Cardiac septum (tissue), 1 donor: ENCODE data around the gene CYP2D6. TPM values are rescaled to one million over a fixed set of nuclear protein-coding genes. Genes with fewer than 3 reads are reported as not detected.
"Not testable (repeated sequence)": the region's sequence is repeated elsewhere in the genome, so short reads cannot be mapped to it uniquely, and the experiment has no call there.

Source experiments
- DNase-seq: peaks from one replicate; pipeline ENCODE4 v3.0.0-alpha.2; 2020; ENCODE audit warnings: low spot score
- intact Hi-C: fragments of 100-400 bp; cut with DNase I; formaldehyde crosslinking; loops from one replicate; pipeline ENCODE4 v1.14.0; 2022
- total RNA-seq: library from RNA; stranded (reverse); fragmentation: NEBNext Ultra II Directional; extraction: Animal tissue kit (Norgen Biotek cat#: 25700); gene quantifications from one replicate; pipeline ENCODE4 v1.2.1, GENCODE V29; 2021
- donor health status: DM: no; HTN: no; CAD: no.

Gene CYP2D6
- total RNA-seq, 1 donor from 2014 or later, result 0.35 TPM

DNA sequence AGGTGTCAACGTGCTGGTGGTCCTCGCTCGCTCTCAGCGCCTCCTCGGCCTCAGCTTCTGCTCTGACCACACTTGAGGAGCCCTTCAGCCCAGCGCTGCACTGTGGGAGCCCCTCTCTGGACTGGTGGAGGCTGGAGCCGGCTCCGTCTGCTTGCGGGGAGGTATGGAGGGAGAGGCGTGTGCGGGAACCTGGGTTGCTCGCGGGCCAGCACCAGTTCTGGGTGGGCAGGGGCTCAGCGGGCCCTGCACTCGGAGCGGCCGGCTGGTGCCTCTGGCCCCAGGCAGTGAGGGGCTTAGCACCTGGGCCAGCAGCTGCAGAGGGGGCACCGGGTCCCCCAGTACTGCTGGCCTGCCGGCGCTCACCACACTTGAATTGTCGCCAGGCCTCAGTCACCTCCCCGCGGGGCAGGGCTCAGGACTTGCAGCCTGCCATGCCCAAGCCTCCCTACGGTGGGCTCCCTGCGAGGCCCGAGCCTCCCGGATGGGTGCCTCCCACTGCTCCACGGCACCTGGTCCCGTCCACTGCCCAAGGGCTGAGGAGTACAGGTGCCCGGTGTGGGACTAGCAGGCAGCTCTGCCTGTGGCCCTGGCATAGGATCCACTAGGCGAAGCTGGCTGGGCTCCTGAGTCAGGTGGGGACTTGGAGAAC is 7.6 kb upstream of the CYP2D6 start:
- no peak for DNase-seq
- intact Hi-C loops, result no loop called here

DNA sequence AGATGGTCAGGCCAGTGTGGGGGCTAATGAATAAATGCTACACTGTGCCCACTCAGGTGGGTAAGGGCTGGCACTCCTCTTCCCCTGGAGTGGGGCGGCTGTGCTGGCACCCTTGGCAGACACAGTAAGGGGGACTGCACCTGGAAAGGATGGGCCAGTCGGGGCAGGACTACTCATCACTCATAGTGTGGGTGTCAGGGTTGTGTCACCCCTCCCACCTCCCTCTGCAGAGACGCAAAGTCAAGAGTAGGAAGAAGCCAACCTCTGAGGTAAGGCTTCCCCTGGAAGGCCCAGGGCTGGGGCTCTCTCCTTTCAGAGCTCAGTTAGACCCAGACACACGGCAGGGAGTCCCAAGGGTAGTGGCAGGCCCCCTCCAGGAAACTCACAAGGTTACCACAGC is 5.1 kb upstream of the CYP2D6 start:
- DNase-seq, intact Hi-C loops: not testable (repeated sequence)

DNA sequence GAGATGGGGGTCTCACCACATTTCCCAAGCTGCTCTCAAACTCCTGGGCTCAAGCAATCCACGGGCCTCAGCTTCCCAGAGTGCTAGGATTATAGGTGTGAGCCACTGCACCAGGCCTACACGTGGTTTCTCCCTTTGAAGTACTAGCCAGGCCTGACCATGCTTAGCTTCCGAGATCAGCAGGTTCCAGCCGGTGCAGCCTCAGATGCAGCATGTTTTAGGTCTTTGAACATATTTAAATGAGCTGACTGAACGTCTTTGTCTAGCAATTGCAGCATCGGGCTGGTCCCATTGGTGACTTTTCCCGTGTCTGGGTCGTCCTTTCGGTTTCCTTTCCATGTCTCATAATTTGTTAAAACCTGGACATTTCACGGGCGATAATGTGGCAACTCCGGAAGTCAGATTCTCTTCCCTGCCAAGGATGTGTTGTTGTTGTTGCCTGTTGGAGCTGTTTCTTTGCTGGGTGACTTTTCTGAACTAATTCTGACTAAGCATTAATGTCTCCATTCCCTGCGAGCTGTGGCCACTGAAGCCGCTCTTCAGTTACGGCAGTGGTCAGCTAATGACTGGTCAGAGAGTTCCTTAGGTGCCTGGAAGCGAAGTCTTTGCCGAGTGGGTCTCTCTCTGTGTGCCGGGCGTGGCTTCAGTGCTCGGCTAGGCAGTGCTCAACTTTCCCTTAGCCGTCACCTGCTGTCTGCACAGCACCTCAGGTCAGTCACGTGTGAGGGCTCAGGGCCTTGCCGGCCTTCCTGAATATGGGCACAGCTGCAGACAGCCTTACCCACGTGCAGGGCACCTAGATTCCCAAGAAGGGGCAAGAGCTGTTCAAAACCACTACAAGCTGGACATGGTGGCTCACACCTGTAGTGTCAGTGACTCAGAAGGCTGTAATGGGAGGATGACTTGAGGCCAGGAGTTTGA is 3.8 kb upstream of the CYP2D6 start:
- DNase-seq, result no peak
- intact Hi-C loops, result no loop called here

DNA sequence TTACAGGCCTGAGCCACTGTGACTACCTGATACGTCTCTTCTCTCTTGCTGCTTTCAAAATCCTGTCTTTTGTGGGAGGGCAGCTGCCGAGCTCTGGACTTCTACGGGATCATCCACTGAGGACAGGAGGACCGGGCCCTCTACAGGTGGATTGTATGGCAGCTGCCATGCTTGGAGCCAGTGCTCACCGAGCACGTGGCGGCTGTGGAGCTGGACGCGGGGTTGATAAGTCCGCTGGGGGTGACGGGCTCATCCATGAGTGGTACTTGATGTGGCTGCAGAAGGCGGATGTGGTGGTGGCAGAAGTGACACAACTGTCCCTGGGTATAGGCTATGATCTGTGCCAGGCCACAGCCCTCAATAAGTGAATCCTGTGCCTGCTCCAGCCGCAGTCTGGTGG is 1.8 kb upstream of the CYP2D6 start:
- DNase-seq, result no peak
- intact Hi-C loops, result no loop called here

DNA sequence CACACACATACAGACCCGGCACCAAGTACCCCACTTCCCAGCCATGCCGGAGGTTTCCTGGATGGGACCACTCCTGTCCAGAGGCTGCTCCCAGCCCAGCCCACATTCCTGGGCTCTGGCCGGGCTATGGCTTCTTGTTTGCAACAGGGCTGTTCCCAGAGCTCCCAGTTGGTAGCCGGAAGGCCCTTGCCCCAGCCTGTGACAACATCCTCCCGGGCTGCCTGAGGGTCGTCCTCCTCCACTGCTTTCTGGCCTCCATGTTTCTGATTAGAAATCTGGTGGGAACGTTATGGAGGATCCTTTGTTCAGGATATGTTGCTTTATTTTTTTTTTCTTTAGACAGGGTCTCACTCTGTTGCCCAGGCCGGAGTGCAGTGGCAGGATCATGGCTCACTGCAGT is 952 bp upstream of the CYP2D6 start:
- DNase-seq, result peak; percentile 72
- intact Hi-C loops, result no loop called here

DNA sequence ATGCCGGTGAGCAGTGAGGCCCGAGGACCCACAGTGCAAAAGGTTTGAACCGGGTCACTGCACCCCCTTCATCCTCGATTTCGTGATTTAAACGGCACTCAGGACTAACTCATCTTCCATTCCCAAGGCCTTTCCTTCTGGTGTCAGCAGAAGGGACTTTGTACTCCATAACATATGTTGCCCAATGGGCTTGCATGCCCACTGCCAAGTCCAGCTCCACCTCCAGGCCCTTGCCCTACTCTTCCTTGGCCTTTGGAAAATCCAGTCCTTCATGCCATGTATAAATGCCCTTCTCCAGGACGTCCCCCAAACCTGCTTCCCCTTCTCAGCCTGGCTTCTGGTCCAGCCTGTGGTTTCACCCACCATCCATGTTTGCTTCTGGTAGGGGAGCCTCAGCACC is 428 bp downstream of the CYP2D6 start:
- intact Hi-C loops, DNase-seq: not testable (repeated sequence)

DNA sequence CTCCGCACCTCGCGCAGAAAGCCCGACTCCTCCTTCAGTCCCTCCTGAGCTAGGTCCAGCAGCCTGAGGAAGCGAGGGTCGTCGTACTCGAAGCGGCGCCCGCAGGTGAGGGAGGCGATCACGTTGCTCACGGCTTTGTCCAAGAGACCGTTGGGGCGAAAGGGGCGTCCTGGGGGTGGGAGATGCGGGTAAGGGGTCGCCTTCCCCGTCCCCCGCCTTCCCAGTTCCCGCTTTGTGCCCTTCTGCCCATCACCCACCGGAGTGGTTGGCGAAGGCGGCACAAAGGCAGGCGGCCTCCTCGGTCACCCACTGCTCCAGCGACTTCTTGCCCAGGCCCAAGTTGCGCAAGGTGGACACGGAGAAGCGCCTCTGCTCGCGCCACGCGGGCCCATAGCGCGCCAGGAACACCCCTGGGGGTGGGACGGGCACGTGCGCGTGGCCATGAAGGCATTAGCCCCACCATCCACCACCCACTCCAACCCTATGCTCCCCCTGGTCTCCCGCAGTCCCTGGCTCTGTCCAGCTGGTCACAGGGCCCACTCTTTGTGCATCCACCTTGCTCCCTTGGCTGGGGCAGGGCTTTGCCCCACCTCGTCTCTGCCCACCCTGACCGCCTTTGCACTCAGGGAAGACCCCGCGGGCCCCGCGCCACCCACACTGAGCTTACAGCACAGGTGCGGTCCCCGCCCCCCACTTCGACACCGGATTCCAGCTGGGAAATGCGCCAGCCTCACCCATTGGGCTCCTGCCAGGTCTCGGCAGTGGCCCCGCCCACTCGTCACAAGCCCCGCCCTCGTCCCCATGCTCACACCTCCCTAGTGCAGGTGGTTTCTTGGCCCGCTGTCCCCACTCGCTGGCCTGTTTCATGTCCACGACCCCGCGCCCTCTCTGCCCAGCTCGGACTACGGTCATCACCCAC is 1.6 kb downstream of the CYP2D6 start:
- intact Hi-C loops, result not testable (repeated sequence)

DNA sequence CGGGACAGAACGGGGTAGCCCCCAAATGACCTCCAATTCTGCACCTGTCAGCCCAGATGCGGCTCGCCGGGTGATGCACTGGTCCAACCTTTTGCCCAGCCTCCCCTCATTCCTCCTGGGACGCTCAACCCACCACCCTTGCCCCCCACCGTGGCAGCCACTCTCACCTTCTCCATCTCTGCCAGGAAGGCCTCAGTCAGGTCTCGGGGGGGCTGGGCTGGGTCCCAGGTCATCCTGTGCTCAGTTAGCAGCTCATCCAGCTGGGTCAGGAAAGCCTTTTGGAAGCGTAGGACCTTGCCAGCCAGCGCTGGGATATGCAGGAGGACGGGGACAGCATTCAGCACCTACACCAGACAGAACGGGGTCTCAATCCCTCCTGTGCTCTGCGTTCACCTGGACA is 2.6 kb downstream of the CYP2D6 start:
- intact Hi-C loops, DNase-seq: not testable (repeated sequence)

More for the DNA sequence above, 1.6 kb downstream of the CYP2D6 start:
- DNase-seq, result not testable (repeated sequence)

DNA sequence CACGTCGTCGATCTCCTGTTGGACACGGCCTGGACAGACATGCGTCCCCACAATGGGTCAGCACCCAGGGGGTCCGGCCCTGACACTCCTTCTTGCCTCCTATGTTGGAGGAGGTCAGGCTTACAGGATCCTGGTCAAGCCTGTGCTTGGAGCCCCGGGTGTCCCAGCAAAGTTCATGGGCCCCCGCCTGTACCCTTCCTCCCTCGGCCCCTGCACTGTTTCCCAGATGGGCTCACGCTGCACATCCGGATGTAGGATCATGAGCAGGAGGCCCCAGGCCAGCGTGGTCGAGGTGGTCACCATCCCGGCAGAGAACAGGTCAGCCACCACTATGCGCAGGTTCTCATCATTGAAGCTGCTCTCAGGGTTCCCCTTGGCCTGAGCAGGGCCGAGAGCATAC is 3.0 kb downstream of the CYP2D6 start:
- no peak for DNase-seq
- intact Hi-C loops, result no loop called here

DNA sequence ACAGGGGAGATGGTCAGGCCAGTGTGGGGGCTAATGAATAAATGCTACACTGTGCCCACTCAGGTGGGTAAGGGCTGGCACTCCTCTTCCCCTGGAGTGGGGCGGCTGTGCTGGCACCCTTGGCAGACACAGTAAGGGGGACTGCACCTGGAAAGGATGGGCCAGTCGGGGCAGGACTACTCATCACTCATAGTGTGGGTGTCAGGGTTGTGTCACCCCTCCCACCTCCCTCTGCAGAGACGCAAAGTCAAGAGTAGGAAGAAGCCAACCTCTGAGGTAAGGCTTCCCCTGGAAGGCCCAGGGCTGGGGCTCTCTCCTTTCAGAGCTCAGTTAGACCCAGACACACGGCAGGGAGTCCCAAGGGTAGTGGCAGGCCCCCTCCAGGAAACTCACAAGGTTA is 7.1 kb downstream of the CYP2D6 start:
- intact Hi-C loops, DNase-seq: not testable (repeated sequence)

DNA sequence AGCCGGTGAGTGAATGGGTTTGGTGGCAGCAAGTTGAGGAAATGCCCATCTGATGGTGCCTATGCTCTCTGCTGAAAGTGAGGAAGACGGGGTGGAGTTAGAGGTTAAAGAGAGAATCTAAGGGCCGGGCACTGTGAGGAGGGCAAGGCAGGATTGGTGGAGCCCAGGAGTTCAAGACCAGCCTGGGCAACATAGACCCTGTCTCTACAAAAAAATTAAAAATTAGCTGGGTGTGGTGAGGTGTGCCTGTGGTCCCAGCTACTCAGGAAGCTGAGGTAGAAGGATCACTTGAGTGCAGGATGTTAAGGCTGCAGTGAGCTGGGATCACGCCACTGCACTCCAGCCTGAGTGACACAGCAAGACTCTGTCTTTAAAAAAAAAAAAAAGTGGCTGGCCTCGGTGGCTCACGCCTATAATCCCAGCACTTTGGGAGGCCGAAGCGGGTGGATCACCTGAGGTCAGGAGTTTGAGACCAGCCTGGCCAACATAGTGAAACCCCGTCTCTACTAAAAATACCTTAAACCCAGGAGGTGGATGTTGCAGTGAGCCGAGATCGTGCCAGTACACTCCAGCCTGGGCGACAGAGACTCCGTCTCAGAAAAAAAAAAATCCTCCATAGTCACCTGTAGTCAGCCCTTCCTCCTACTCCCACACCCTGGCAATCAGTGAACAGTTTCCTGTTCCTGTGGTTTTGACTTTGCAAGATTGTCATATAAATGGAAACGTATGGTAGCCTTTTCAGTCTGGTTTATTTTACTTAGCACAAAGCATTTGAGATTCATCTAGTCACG is 10.2 kb downstream of the CYP2D6 start:
- intact Hi-C loops, DNase-seq: not testable (repeated sequence)

DNA sequence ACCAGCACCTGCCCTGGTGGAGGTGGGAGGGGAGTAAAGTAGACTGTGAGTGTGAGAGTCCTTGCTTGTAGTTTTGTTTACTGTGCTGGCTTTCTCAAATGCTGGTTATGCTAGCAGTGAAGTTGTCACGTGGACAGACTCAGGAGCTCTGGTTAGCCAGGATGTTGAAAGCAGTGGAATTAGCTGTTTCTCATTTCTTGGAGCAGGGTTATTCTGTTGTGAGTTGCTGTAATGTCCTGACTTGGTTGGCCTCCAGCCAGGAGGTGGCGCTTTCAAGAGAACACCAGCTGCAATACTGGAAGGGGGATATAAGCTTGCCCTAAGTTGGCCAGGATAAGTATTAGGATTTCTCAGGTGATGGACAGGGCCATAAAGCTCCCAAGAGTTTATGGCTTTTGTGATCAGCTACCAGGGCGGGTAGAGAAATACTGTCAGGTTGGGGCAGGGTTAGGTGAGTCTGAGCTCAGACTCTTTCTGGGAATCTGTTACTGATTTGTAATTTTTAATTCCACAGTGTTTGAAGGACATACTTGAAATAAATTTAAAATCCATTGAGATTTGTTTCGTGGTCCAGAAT is 13.7 kb downstream of the CYP2D6 start:
- intact Hi-C loops, result no loop called here
- DNase-seq, result no peak

DNA sequence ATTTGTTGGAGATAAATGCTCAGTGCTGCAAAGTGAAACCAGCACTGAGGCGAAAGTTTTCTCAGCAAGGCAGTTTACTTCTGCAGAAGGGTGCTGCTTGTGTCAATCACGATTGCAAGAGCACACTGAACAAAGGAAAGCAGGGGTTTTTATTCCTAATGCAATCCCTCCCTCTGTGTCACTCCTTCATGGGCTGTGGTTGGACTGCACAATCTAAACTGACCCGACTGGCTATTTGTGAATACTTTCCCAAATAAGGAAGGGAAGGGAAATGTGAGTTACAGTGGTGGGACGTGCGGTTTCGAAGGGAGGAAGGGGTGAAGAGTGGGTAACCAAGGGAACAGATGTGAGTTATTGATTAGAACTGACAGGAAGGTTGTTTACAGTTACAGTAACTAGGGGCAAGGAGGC is 15.2 kb downstream of the CYP2D6 start:
- DNase-seq, intact Hi-C loops: not testable (repeated sequence)

DNA sequence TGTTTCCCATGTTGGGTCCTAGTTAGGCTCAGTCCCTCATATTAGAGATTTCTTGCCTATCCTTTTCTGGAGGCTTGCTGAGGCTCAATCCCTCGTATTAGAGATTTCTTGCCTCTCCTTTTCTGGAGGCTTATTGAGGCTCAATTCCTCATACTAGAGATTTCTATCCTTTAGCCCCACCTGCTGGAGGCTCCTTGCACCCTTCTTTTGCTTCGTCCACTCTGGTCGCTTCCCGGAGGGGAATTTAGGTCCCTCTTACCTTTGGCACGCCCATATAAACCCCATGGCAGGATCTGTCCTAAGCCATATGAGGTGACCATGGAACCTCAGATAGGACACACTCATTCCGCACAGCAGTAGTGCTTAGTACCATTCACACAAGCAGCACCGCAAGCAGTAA is 15.9 kb downstream of the CYP2D6 start:
- intact Hi-C loops, result no loop called here
- DNase-seq, result no peak

DNA sequence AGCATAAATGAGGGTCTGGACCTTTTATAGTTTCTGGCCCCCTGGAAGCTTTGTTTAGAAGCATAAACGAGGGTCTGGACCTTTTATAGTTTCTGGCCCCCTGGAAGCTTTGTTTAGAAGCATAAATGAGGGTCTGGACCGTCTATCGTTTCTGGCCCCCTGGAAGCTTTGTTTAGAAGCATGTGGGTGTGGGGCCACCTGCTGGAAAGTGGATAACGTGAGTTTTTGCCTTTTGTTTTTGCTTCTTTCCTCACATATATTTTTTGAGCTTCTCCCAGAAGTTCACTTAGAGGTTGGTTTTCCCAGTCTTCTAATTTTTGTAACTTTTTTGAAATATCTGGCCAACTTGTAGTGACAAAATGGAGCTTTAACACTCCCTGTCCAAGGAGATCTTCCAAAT is 17.8 kb downstream of the CYP2D6 start:
- intact Hi-C loops, DNase-seq: not testable (repeated sequence)

DNA sequence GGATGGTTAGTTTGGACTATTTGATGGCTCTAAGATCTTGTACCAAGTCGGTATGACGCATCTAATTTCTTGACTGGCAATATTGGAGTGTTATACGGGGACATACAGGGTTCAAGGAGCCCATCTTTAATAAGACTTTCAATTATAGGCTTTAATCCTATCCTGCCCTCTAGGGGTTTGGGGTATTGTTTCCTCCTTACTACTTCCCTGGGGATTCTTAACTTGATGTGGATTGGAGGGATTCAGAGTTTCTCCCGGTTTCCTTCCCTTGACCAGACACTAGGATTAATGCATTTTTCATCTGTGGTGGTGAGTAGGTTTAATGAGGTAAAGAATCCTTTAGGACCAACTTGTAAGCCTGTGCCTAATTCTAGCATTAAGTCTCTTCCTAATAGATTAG is 18.8 kb downstream of the CYP2D6 start:
- DNase-seq, result no peak
- intact Hi-C loops, result no loop called here

DNA sequence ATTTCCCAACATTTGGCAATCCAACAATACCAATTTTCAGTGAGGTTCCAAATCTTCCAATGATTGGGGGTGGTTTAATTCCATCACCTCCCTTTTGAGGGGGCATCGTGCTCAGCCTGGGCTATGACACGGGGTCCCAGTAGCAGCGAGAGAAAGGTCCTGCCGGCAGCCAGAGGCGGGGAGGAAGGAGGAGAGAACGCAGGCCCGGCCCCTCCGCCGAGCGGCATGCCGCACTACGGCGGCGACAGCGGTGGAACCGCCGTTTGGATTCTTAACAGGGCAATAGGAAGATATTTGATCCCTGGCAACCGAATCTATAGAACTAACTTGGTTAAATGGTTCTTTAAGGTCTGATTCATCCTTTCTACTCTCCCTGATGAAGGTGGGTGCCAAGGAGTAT is 21.8 kb downstream of the CYP2D6 start:
- DNase-seq, result no peak
- intact Hi-C loops, result no loop called here

DNA sequence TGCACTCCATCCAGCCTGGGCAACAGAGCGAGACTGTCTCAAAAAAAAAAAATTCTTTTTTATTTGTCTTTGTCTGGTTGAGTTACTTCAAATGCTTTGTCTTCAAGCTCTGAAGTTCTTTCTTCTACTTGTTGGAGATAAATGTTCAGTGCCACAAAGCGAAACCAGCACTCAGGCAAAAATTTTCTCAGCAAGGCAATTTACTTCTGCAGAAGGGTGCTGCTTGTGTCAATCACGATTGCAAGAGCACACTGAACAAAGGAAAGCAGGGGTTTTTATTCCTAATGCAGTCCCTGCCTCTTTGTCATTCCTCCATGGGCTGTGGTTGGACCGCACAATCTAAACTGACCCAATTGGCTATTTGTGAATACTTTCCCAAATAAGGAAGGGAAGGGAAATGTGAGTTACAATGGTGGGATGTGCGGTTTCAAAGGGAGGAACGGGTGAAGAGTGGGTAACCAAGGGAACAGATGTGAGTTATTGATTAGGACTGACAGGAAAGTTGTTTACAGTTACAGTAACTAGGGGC is 26.2 kb downstream of the CYP2D6 start:
- DNase-seq, intact Hi-C loops: not testable (repeated sequence)

DNA sequence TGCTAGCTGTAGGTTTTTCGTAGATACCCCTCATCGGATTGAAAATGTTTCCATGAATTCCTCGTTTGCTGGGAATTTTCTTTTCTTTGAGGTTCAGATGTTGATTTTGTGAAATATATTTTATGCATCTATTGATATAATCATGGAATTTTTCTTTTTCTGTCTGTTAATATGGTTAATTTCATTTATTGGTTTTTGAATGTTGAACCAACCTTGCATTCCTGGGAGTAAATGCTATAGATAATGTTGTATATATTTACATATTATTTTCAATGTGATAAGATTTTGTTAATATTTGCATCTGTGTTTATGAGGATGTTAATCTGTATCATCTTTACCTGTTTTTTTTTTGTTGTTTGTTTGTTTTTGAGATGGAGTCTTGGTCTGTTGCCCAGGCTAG is 29.4 kb downstream of the CYP2D6 start:
- DNase-seq, result no peak
- intact Hi-C loops, result no loop called here
